DMS153 (cell line): ENCODE measurements around the gene IFT88.
A peak's percentile ranks its signal among the peaks of the same experiment; 100 is the strongest.

Source experiments
- DNase-seq: peaks from one replicate; lab custom pipeline; 2025; lab: John Stamatoyannopoulos, UW

IFT88 gene

DNA sequence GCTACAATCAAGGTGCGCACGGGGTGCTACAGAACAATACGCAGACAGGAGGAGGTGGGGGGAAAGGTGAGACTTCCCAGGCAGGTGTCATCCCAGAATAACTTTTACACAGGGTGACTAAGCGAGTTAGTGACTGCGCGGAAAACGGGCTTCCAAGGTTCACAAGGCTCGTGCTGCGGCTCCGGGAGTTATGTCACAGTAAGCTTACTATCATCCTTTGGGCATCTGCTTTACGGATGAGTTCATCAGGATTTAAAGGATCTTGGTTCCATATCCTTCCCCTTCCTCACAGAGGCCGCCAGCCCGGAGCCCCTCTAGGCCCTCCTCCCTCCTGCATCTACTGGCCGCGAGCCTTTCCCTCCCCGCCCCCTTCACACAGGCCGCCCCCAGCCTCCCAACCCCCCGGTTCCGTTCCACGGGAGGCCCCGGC lies 474 bp upstream of the IFT88 start:
- peak; percentile 57 for DNase-seq

DNA sequence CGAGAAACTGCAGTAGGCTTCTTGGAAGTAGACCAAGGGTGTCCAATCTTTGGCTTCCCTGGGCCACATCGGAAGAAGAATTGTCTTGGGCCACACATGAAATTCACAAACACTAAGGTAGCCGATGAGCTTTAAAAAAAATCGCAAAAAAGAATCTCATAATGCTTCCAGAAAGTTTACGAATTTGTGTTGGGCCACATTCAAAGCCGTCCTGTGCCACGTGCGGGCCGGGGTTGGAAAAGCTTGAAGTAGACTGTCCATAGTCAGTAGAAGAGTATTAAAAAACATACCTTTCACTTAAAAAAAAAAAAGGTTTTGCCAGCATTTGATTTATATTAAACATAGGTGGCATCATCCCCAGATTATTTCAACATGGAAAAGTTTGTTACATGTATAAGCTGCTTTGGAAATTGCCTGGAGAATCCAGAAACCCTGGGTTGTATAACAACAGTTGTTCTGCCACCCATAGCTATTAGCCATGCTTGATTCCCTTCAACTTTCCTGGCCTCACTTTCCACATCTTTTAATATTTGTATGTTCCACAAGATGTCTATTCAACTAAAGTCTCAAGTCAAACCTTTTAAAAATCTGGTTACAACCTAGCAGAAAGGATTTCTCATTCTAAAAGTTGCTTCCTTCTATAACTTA lies 1.0 kb downstream of the IFT88 start:
- DNase-seq = no peak

DNA sequence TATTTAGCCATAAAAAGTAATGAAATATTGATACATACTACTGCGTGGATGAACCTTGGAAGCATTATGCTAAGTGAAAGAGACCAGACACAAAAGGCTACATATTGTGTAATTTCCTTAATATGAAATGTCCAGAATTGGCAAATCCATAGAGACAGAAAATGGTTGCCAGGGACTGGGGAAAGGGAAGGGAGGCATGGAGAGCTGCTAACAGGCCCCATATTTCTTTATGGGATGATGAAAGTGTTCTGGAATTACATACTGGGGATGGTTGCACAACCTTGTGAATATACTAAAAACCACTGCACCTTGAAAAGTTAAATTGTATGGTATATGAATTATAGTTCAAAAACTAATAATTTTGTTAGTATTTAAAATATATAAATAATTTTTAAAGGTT lies 3.6 kb downstream of the IFT88 start:
- DNase-seq = no peak

DNA sequence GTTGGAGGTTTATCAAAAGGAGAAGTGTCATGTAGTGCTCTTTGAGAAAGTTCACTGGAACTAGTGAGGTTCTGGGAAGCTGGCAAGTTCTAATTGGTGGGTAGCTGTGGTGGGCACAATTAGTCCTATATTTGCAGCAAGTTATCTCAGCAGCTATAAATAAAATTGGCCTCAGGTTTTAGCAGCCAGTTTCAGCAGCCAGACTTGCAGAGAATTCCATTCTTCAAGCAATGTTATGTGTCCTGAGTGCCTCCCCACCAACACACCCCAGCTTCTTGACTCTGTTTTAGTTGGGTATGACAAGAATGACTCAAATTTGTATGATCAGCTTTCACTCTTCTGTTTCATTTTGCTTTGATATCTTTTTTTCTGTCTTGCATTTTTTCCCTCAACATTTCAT lies 4.7 kb downstream of the IFT88 start:
- no peak for DNase-seq

DNA sequence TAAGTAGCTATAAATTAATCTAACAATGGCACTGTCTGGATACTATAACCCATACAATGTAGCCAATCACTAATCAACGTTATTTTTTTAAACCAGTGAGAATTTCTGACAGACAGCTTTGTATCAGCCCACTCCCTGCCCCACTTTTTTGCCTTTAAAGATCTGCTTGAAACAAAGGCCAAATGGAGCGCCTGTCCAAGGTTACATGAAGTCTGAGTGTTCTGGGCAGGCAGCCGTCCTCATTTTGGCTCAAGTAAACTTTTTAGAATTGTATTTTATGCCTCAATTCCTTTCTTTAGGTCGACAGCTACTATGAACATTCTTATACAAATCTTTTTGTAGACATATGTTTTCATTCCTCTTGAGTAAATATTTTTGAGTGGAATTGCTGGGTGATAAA lies 6.2 kb downstream of the IFT88 start:
- no peak for DNase-seq

DNA sequence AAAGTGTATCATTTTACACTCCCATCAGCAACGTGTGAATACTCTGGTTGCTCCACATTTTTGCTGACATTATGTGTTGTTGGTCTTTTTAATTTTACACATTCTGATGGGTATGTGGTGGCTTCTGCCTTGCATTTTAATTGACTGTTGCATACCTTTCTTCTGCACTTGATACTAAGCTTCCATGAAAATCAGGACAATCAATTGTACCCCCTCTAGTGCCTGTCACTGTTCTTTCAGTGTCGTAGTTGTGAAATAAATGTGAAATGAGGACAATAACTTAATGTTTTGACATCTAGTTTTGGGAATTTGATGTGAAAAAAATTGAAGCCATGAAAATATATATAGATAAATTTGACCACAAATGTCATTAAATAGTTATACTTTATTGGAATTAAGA lies 6.7 kb downstream of the IFT88 start:
- no peak for DNase-seq

DNA sequence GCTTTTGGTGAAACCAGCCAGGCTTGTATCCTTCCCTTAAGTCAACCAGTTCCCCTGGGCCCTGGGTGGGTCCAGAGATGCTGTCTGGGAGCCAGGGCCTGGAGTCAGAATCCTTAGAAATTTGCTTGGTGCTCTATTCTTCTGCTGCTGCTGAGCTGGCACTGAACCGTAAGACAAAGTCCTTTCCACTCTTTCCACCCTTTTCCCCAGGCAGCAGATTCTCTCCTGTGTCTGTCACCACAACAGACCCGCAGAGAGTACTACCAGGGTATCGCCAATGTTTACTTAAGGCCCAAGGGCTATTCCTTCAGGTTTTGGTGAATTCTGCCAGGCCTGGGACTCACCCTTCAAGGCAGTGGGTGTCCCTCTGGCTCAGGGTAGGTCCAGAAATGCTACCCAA lies 12.2 kb downstream of the IFT88 start:
- no peak for DNase-seq

DNA sequence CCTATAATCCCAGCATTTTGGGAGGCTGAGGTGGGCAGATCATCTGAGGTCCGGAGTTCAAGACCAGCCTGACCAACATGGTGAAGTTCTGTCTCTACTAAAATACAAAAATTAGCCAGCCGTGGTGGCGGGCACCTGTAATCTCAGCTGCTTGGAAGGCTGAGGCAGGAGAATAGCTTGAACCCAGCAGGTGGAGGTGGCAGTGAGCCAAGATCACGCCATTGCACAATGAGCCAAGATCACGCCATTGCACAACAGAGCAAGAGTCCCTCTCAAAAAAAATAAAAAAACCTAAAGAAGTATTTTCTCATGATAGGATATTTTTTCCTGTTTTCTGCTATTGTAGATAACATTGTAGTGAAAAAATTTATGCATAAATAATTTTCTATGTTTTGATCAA lies 13.3 kb downstream of the IFT88 start:
- no peak for DNase-seq

DNA sequence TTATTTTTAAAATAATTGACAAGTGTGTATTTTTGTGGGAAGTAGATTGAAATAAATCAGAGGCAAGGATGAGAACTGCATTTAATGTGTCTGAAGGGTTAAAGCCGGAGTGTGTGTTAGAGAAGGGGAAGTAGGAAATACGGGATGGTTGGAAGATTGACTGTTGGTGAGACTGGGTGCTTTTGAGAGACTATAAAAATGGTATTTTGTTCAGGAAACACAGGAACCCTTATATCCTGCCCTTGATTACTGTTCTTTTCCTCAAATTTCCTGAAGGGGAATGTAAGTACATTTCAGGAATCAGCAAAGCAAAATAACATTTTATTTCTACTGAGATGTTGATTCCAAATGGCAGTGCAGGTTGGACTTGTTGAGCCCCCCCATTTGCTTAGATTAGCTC lies 15.1 kb downstream of the IFT88 start:
- no peak for DNase-seq

DNA sequence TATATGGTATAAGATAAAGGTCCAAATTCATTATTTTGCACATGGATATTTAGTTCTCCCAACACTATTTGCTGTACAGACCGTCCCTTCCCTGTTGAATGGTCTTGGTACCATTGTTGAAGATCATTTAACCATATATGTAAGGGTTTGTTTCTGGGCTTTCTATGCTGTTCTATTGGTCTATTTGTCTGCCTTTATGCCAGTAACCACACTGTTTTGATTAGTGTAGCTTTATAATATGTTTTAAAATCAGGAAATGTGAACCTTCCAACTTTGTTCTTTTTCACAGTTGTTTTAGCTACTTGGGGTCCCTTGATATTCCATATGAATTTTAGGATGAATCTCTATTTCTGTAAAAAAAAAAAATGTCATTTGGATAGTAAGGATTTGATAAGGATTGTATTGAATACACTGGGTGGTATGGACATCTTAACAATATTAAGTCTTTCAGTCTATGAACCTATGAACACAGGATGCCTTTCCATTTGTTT lies 16.9 kb downstream of the IFT88 start:
- DNase-seq = no peak

DNA sequence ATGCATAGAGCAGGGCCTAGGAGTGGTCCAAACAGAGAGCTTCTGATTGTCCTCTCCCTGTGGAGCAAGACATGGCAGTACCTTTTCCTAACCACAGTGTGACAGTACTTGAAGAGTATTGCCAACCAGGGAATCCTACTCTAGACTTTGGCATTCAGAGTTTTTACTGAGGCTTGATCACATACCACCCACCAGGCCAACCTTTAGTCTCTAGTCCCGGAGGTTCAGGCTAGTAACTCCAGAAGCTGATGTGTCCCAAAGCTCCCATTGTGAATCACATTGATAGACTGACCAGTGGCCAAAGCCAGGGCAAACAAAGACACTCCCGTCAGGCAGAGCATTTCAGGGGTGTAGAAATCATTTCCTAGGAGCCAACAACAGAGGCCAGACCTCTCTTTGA lies 18.4 kb downstream of the IFT88 start:
- no peak for DNase-seq

DNA sequence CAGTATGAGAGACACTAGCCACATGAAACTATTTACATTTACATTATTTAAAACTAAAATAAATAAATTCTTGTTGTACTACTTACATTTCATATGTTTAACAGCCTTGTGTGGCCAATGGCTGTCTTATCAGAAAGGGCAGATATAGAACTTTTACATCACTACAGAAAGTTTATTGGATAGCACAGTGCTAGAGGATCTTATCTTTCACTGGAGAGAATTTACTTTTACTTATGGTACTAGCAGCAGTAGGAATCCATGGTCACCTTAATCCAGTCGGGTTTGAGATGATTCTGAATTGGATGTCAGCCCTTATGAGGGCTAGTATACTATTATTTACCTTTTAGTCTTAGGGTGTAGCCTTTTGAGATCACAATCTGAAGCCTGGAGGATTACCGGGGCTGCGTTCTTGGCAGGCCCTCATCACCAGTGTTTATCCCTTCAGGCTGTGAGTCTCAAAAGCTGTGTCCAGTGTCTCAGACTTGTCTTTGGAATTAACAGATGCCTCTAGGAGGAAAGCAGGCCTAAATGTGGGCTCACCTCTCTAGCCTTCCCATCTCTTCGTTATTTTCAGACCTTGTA lies 21.7 kb downstream of the IFT88 start:
- no peak for DNase-seq

DNA sequence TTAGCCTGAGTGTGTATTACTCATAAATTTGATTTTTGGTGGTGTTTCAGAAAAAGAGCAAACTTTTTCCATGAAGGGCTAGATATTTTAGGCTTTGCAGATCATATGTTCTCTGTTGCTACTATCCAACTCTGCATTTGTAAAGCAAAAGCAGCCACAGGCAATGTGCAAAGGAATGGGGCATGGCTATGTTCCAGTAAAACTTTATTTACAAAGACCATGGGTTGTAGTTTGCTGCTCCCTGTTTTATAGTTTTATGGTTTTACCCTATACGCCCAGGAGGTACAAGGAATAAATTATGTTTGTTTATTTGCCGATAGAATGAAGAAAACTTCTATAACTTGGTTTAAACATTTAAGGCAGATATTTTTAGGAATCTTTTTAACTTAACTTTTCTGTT lies 23.6 kb downstream of the IFT88 start:
- no peak for DNase-seq

DNA sequence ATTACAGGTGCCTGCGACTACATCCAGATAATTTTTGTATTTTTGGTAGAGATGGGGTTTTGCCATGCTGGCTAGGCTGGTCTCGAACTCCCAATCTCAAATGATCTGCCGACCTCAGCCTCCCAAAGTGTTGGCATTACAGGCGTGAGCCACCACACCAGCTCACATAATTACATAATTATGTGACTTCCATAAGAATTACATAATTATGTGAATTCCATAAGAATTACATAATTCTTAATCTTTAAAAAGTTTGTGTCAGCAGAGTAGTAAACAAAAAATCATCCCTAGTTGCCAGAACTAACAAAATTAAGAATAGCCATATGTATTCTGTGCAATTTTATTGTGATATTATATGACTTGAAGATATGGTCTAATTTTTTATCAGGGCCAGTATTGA lies 25.6 kb downstream of the IFT88 start:
- no peak for DNase-seq

DNA sequence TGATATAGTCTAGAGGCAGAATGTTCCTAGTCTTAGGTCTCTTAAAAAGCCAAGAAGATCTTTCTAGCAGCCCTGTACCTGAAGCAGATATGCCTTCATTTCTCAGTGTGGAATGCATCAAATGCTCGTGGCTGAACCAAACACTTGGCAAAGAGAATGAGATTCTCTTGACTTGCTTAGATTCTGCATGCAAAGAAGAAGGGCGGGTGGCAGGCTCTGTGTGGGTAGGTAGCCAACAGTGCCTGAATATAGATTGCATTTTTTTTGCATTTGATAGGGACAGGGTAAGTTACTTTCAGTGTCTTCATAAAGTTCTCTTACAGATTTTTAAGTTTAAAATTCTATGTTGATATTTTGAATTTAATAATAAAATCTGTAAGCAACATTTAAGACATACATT lies 27.3 kb downstream of the IFT88 start:
- no peak for DNase-seq

DNA sequence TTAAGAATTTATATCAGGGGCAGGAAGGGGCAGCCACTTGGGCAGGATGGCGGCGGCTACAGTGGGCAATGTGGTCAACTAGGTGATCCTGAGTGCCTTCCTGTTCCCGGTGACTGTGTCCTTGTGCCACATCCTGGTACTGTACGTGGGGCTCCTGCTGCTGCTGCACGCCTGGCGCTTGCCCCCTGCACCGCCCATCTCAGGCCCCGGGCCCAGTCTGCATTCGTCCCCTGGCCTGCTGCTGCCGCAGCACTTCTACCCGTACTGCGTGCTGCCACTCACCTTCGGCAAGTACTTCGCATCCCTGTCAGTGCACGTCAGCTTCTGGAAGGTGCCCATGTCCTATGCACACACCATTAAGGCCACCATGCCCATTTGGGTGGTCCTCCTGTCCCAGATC lies 40.1 kb downstream of the IFT88 start:
- DNase-seq = no peak

DNA sequence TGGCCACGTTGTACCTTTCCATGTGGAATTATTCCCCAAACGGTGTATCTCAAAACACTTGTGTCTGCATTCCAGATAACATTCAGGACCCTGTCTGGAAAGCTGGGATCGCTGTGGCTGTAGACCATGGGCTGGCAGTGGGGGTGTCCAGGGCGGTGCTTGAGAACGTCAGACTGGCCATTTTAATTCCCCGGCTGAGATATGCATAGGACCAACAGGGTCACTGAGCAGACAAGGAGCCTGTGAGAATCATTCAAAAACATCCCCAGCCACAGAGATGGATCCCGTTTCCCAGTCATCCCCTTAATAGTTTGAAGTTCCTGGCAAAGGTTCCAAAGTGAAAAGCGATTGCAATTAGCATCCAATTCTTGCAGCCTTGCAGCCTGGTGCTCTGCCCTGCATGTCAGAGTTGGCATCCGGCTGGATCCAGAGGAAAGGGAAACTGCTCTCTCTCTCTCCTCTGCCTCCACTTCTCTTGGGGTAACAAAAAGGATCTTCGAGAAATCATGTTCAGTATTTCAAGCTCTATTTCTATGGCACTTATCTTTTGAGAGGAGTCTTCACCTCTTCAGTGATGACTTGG lies 41.6 kb downstream of the IFT88 start:
- DNase-seq = no peak

DNA sequence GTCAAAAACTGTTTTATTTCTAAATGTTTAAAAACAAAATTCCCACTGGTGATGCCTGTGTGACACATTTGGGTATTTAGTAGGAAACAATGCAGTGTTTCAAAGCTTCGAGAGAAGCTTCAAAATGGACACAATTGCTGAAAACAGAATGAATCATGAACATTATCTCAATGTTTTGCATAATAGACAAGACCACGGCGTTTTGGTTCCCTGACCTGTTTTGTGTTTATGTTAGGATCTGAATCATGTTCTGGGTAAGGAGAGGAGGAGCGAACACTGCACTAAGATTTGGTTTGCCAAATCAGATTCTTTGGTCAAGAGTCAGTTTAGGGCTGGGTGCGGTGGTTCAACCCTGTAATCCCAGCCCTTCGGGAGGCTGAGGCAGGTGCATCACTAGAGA lies 42.2 kb downstream of the IFT88 start:
- DNase-seq = no peak

DNA sequence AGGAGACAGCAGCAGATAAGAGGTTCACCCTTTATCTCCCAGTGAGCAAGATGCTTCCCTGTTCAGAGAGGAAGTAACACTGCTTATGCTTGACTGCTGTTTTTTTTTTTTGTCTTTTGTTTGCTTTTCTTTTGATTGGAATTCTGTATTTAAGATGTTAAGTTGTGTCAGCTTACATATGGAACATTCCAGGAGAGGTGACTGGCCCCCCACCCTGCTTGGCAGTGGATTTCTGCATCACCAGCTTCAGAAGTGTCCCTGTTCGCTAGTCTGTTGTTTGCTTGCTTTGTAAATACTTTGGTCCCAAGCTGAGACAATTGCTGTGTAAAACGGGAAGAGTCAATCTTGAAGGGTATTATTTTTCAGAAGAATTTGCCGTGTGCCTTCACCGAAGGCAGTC lies 43.0 kb downstream of the IFT88 start:
- no peak for DNase-seq

DNA sequence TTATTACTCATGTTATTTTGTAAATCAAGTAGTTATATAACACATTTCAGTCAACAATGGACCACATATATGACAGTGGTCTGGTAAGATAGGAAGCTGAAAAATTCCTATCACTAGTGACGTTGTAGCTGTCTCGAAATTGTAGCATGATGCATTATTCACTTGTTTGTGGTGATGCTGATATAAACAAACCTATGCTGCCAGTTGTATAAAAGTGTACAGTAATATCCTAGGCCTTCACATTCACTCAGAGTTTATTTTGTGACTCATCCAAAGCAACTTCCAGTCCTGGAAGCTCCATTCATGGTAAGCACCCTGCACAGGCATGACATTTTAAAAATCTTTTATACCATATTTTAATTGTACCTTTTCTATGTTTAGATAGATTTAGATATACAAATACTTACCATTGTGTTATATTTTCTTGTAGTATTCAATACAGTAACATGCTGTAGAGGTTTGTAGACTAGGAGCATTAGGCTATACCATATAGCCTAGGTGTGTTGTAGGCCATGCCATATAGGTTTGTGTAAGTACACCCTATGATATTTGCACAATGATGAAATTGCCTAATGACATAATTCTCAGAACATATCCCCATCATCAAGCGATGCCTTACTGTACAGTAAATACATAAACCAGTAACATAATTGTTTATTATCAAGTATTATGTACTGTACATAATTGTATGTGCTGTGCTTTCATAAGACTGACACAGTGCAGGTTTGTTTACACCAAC lies 49.3 kb downstream of the IFT88 start:
- no peak for DNase-seq

DNA sequence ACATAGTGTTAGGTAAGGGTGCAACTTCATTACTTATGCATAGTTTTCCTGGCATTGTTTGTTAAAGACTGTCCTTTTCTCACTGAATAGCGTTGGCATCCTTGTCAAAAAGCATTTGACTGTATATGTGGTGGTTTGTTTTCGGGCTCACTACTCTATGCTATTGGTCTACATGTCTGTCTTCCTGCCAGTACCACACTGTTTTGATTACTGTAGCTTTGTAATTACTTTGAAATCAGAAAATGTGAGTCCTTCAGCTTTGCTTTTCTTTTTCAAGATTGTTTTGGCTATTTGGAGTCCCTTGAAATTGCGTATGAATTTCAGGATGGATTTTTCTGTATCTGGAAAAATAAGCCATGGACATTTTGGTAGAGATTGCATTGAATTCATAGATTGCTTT lies 56.0 kb downstream of the IFT88 start:
- no peak for DNase-seq

DNA sequence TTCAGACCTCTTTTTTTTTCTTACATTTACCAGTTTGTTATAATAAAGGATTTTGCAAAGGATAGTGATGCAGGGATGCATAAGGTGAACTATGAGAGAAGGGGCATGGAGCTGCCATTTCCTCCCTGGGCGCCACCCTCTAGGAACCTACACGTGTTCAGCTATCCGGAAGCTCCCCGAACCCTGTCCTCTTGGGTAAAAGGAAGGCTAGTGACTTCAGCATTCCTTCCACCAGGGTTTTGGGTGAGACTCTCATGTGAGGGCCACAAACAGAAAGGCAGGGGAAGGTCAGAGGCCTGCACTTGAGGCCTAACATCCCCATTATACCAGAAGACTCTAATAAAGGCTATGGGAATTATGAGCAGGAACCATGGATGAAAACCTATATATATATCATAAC lies 57.3 kb downstream of the IFT88 start:
- DNase-seq = no peak

DNA sequence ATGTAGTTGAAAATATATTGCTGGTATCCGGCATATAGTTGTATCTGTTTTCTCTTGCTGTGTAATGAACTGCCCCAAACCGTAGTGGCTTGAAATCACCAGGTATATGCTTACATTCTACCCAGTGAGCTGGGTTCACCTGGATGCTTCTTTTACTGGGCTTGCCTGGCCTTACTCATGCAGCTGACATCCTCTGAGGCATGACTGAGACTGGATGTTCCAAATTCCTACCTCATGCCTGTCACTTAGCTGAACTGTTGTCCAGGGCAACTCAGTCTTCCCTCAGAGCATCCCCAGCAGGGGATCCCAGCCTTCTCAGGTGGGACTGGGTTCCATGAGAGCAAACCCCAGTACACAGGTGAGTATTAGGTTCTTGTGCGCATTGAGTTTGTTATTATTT lies 66.8 kb downstream of the IFT88 start:
- no peak for DNase-seq
